Fibroblast of skin of left quadriceps (primary cell): ENCODE results near the gene TUBD1.
"Not testable (repeated sequence)": the region's sequence is repeated elsewhere in the genome, so short reads cannot be mapped to it uniquely, and the experiment has no call there.

Source experiments
- DNase-seq, 2 experiments: peaks; one replicate each; pipeline ENCODE4 v3.0.0-alpha.2; 2013; ENCODE audit warnings: low read depth in 2 of 2

The TUBD1 gene

DNA sequence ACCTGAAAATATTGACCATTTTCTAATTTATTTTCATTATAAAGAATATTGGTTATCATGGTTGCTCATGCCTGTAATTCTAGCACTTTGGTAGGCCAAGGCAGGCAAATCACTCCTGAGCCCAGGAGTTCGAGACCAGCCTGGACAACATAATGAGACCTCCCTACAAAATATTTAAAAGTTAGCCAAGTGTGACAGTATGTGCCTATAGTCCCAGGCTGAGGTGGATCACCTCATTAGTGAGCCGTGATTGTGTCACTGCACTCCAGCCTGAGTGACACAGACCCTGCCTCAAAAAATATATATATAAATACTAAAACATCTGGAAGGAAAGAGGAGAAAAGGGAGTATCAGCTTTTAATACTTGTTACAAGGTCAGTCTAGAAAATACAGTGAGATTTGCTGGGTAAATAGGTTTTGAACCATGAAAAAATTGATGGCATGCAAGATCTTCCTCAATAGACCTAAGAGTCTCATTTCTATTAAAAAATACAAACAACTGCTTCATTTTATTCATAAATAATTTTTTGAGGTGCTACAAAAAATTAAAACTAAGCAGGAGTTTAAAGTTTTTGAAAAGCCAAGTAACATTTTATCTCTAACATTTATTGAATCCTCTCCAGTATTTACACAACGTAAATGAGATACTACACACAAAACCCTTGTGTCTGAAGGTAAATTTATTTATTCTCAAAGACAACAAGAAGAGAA, 47.7 kb downstream of the TUBD1 start:
- no peak for DNase-seq

DNA sequence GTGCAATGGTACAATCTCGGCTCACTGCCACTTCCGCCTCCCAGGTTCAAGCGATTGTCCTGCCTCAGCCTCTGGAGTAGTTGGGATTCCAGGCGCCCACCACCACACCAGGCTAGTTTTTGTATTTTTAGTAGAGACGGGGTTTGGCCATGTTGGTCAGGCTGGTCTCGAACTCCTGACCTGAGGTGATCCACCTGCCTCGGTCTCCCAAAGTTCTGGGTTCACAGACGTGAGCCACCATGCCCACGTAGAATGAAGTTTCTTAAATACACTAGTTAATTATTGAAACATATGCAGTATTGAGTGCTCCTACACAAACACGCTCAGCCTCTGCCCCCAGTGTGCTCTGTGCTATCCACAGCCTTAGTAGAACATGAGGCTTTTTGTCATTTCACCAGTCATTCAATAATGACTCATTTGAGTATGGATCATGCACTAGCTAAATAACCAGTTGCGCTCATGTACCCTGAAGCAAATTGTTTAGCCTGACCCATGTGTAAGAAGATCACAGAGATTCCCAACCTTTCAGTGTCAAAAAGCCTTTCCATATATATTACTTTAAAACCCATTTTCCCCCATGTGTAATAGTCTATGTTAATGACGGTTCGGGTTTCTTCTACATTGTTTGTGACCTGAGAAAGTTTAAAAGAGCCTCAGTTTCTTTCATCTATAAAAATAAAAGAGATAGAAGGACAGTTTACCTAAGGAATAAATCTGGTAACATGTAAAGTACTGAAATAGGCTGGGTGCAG, 49.7 kb downstream of the TUBD1 start:
- DNase-seq: peak; percentile 90 to 91

DNA sequence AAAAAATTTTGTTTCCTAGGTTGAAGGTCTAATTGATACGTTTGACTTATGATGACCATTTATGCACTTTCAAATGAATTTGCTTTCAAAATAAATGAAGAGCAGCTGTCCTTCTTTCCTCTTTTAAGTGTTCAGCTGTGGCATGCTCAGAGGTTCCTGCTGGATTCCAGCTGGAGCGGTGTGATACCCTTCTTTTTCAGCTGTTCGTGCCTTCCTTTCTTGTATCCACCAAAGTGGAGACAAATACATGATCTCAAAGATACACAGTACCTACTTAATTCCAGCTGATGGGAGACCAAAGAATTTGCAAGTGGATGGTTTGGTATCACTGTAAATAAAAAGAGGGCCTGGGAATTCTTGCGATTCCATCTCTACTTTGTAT, 50.9 kb downstream of the TUBD1 start:
- not testable (repeated sequence) for DNase-seq

DNA sequence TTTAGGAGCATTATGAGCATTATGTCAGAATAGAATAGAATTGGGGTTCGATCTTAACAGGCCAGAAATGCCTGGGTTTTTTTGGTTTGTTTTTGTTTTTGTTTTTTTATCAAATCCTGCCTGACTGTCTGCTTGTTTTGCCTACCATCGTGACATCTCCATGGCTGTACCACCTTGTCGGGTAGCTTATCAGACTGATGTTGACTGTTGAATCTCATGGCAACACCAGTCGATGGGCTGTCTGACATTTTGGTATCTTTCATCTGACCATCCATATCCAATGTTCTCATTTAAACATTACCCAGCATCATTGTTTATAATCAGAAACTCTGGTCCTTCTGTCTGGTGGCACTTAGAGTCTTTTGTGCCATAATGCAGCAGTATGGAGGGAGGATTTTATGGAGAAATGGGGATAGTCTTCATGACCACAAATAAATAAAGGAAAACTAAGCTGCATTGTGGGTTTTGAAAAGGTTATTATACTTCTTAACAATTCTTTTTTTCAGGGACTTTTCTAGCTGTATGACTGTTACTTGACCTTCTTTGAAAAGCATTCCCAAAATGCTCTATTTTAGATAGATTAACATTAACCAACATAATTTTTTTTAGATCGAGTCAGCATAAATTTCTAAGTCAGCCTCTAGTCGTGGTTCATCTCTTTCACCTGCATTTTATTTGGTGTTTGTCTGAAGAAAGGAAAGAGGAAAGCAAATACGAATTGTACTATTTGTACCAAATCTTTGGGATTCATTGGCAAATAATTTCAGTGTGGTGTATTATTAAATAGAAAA, 51.5 kb downstream of the TUBD1 start:
- DNase-seq: not testable (repeated sequence)

DNA sequence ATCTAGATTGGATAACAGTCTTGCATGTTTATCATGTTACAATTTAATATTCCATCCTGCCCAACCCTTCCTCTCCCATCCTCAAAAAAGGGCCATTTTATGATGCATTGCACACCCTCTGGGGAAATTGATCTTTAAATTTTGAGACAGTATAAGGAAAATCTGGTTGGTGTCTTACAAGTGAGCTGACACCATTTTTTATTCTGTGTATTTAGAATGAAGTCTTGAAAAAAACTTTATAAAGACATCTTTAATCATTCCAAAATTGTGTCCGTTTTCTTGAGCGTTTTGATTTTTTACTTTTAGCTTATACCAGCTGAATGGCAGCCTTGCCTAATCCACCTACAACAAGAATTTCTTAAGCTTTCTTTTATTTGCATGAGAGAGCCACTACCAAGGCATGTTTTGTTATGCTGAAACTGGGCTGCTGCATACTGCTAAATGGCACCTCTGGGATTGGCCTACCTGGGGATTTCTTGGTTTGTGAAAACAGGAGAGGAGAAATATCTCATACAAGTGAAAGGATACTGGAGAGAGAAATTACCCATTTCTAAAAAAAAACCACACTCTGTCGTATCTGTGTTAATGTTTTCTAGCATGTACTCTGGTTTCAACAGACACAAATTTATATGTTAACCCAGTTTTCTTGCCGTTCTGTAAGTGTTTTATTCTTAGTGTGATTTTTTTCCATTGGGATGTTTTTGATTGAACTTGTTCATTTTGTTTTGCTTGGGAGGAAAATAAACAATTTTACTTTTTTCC, 52.2 kb downstream of the TUBD1 start:
- DNase-seq: no peak

DNA sequence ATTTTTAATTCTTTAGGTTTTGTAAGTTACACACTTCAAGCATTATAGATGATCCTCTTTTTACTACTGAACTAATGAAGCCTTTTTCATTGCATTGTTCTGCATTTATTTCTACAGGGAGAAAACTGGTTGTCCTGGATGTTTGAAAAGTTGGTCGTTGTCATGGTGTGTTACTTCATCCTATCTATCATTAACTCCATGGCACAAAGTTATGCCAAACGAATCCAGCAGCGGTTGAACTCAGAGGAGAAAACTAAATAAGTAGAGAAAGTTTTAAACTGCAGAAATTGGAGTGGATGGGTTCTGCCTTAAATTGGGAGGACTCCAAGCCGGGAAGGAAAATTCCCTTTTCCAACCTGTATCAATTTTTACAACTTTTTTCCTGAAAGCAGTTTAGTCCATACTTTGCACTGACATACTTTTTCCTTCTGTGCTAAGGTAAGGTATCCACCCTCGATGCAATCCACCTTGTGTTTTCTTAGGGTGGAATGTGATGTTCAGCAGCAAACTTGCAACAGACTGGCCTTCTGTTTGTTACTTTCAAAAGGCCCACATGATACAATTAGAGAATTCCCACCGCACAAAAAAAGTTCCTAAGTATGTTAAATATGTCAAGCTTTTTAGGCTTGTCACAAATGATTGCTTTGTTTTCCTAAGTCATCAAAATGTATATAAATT, 53.0 kb downstream of the TUBD1 start:
- no peak for DNase-seq

DNA sequence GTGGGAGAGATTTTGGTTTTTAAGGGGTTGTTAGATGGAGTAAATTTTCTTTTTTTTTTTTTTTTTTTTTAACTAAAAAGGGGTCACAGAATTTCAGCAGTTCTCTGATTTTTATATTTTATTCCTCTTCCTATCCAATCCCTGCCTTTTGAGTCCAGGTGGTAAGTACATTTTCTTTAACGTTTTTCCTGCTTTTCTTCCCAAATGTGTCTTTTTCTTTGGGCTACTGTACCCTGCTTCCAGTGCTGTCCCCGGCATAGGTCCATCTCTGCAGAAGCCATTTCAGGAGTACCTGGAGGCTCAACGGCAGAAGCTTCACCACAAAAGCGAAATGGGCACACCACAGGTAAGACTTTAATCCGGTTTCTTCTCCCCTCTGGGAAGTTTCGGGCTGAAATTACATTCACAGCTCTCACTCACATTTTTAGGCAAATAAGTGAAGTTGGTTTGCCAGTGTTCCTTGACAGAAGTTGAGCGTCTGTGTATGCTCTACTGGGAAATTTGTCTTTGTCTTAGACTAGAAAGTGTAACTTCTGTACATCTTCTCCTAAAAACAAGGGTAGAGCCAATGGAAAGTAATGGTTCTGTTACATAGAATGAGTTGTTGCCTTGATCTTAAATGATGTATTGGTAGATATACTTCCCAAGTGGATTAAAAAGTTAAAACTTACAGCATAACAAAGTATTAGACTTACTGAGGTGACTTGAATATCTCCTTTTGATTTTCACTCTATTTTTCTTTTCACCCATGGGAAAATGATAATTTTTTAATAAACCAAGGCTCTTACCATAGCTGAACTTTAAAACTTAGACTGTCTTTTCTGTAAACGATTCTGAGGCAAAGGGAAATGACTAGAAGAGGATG, 54.5 kb downstream of the TUBD1 start:
- DNase-seq: no peak

DNA sequence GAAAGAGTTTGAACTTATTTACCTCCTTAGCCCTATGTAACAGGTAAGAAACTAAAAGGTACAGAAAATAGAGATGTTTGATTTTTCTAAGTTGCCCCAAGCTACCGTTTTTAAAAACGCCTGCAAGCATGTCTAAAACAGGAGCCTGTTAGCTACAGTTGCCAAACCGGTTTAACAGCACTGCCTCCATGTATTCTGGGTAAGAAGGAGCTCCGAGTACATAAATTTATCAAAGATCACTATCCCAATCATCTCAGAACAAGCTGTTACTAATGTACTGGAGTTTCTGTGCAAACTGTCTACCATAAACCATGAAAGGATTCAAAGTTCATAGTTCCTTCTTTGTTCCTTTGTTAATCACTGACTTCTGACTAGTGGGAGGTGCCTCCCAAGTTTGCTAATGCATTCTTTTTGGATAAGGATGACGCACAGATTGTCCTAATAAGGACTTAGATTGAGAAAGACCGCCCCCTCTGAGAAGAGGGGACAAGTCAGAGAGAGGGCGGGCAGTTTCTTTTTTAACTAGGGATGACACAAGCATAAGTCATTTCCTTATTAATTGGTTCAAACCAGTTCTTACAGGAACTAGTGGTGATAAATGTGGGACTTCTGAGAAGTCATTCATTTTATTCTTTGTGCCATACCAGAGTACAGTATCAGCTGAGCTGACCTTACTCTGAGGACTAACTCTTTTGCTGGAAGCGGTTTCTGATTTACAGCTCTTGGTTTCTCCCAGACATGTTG, 55.3 kb downstream of the TUBD1 start:
- DNase-seq: peak; percentile 100

DNA sequence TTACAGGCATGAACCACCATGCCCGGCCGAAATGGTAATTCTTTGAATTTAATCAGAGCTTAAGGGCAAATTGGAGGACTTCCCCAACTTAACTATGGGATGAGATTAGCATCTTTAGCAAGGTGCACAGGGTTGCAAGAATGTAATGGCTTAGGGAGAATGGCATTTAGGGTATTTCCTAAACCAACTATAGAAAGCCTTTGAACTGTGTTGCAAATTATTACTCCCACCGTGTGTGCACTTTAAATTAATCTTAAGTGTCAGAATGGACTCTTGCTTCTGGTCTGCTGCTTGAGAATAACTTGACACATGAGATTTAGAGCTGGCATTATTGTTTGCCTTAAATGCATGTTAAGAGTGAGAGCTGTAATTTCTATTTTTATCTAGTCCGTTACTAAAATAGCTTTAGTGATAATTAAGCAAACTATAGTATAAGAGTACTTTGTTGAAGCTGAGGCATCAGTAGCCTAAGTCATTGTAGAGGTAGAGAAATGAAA, 59.8 kb downstream of the TUBD1 start:
- DNase-seq: no peak

DNA sequence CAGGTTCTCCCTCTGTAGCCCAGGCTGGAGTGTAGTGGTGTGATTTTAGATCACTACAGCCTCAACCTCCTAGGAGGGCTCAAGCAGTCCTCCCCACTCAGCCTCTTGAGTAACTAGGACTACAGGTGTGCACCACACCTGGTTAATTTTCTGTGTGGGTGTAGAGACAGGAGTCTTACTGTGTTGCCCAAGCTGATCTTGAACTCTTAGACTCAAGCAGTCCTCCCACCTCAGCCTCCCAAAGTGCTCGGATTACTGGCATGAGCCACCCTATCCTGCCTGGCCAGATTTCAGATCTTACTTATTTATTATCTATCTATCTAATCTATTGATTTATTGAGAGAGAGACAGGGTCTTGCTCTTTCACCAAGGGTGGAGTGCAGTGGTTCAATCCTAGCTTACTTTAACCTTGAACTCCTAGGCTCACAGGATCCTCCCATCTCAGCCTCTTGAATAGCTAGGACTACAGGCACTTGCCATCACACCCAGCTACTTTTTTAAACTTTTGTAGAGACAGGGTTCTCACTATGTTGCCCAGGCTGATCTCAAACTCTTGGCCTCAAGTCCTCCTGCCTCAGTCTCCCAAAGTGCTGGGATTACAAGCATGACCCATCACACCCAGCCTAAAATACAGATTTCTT, 61.8 kb downstream of the TUBD1 start:
- no peak for DNase-seq

DNA sequence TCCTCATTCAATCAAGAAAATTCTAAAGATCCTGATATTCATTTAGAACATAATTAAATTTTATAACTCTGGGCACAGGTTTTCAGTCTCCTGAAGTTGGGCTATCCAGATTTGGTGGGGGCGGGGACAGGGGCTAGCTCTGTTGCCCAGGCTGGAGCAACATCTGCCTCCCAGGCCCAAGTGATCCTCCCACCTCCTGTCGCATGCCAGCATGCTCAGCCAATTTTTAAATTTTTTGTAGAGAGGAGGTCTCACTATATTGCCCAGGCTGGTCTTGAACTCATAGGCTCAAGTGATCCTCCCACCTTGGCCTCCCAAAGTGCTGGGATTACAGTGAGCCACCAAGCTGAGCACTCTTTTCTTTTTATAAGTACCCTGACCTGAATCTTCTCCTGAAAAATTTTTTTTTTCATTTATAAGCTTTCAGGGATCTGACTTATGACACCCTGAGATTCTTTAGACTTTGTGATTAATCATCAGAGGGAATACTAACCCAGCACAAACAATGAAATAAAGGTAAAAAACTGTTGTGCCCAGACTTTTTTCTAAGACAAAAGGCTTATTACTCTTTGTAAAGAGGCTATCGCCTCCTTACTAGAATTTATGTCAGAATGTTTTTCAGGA, 62.6 kb downstream of the TUBD1 start:
- peak in 1 of 2 experiments; percentile 32 for DNase-seq

DNA sequence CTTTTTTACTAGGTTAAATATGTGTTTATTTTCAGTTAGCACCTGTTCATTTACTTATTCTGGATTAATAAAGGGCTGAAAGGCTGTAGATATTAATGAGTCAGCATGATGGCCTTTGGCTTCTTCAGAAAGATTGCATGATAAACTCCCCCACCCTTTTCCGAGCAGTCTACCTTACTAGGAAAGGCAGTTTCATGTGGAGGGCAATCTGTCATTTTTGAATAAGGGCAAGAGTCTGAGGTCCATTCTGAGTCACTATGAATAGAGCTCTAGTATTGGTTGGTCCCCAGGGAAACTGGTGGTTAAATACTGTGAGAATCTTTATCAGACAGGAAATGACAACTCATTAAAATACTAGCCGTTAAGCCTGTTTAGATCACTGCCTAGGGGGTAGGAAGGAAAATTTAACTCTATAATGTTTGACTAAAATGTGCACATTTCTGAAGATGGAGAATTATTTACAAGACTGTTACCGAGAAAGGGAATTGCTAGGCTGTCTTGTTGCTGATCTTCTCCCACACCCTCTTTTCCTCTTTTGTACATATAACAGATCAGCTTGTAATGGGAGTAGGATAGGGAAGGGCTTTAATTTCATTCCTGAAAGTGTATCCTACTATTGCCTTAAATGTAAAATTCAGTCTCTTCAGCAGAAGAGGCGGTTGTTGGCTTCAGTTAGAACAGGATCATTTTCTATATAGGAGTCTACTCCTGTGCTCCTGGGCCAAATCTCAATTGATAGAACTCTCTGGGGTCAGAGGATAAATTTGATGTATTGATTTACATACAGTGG, 63.3 kb downstream of the TUBD1 start:
- DNase-seq: peak; percentile 98

DNA sequence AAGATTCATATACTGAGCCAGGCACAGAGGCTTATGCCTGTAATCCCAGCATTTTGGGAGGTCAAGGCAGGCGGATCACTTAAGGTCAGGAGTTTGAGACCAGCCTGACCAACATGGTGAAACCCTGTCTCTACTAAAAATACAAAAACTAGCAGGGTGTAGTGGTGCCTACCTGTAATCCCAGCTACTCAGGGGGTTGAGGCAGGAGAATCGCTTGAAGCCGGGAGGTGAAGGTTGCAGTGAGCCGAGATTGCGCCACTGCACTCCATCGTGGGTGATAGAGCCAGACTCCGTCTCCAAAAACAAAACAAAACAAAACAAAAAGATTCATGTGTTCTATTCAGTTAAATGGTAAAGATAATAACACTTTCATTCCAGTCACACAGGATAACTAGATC, 63.9 kb downstream of the TUBD1 start:
- not testable (repeated sequence) for DNase-seq

DNA sequence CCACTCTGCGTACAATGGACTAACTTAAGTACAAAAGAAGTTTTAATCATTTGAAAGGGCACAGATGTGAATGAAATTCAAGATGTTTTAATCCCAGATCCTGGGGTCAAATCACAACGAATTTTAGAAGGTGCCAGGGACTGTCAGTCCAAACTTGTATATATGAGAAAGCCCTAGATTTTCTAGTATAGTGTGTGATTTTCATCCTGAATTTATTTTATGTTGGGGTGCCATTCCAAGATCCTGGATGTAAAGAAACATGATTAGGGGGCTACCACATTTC, 64.3 kb downstream of the TUBD1 start:
- DNase-seq: no peak

DNA sequence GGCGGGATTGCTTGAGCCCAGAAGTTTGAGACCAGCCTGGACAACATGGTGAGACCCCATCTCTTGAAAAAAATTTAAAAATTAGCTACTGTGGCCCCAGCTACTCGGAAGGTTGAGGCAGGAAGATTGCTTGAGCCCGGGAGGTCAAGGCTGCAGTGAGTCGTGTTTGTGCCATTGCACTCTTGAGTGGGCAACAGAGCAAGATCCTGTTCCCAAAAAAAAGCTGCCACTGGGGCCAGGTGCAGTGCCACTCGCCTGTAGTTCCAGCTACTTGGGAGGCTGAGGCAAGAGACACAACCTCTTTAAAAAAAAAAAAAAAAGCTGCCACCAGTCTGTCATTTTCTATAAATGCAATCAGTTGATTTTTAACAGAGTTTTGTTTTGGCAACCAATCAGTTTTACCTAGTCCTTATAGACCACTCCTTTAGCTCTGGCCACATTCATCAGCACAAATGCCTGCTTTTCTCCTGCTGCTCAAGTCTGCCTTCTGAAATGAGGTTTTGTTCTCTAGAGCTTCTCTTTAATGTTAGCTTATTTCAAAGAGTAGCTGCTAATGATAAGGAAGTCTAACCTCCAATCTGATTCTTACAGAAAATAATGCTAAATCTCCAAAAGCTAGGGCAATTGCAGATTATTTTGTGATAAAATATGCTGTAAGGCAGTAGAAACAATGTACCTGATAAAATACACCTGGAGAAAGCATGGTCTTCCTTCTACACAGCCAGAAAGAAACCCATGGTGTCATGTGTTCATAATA, 64.8 kb downstream of the TUBD1 start:
- no peak for DNase-seq

DNA sequence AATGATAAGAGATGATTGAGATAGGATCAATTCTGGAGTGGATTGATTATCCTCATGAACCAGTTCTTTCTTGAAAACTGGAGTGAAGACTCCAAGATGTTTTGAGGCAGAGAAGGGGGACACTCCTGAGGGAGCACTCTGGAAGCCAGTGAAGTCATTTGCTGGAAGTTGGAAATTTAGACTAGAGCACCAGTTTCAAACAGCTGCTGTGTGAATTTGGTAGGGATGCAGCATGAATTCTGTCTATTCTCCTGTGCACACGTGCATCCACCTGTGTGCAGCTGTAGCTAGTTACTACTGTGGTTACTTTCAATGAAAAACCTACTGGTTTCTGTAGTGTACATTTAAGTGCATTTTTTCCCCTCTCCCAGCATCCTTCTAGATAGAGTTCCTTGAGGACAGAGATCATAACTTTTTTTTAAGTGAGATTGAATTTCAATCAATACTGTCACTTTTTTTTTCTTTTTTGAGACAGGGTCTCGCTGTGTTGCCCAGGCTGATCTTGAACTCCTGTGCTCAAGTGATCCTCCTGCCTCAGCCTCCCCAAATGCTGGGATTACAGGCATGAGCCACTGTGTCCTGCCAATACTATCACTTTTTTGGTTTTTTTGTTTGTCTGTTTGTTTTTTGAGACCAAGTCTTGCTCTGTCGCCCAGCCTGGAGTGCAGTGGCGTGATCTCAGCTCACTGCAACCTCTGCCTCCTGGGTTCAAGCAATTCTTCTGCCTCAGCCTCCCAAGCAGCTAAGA, 65.9 kb downstream of the TUBD1 start:
- DNase-seq: no peak
